ENCODE data around the gene PARS2. TPM values are rescaled to one million over a fixed set of nuclear protein-coding genes. Genes with fewer than 3 reads are reported as not detected.

The PARS2 gene
- total RNA-seq, 4 donors from 2014 or later: 3.5 to 17.7 (median 7.2) TPM

GRCh38 chr1:54807756-54808155 is 43.4 kb upstream of the PARS2 start:
- Histone ChIP-seq H3K27ac (no peak overlapping the region), H3K4me3 (no peak overlapping the region), H3K4me1 (no peaks in the 10 kb centered on the region), H3K27me3 (no peaks in the 10 kb centered on the region), H3K9me3 (no peaks in the 10 kb centered on the region), H3K36me3 (no peaks in the 10 kb centered on the region)
- TF ChIP-seq CTCF (IDR thresholded peaks at IDR 0.05) (no peak), POLR2A (IDR thresholded peaks at IDR 0.05) (no peak)
- intact Hi-C loops (cut with DNase I; ENCODE audit: low total_unique reads): no loop called here
- DNase-seq: no peak

GRCh38 chr1:54806931-54807611 is 42.7 kb upstream of the PARS2 start:
- H3K4me1 ChIP-seq: no peaks in the 10 kb centered on the region
- DNase-seq: no peak
- no peak overlapping the region for H3K4me3 ChIP-seq
- intact Hi-C loops (cut with DNase I; ENCODE audit: low total_unique reads): no loop called here
- no peaks in the 10 kb centered on the region for H3K27me3 ChIP-seq
- H3K36me3 ChIP-seq: no peaks in the 10 kb centered on the region
- no peaks in the 10 kb centered on the region for H3K9me3 ChIP-seq
- H3K27ac ChIP-seq: no peak overlapping the region
- TF ChIP-seq CTCF (IDR thresholded peaks at IDR 0.05): no peak
- no peak for TF ChIP-seq POLR2A (IDR thresholded peaks at IDR 0.05)

- no peaks in the 10 kb centered on the region for H3K36me3 ChIP-seq
- no peak for DNase-seq
- no peak overlapping the region for H3K27ac ChIP-seq
- no peaks in the 10 kb centered on the region for H3K27me3 ChIP-seq
- H3K4me3 ChIP-seq: no peak overlapping the region
- no peaks in the 10 kb centered on the region for H3K9me3 ChIP-seq
- intact Hi-C loops (cut with DNase I; ENCODE audit: low total_unique reads): no loop called here
- no peaks in the 10 kb centered on the region for H3K4me1 ChIP-seq
- no peak for TF ChIP-seq POLR2A (IDR thresholded peaks at IDR 0.05)
- TF ChIP-seq CTCF (IDR thresholded peaks at IDR 0.05): no peak
These were observed 41.7 kb upstream of the PARS2 start for GRCh38 chr1:54805981-54806381.

- H3K4me3 ChIP-seq: no peak overlapping the region
- intact Hi-C loops (cut with DNase I; ENCODE audit: low total_unique reads): no loop called here
- no peak for DNase-seq
- no peak overlapping the region for H3K27ac ChIP-seq
- TF ChIP-seq CTCF (IDR thresholded peaks at IDR 0.05) (no peak), POLR2A (IDR thresholded peaks at IDR 0.05) (no peak)
- no peaks in the 10 kb centered on the region for H3K9me3 ChIP-seq
- H3K27me3 ChIP-seq: no peaks in the 10 kb centered on the region
- no peaks in the 10 kb centered on the region for H3K4me1 ChIP-seq
- H3K36me3 ChIP-seq: no peaks in the 10 kb centered on the region
These were observed 41.1 kb upstream of the PARS2 start for GRCh38 chr1:54805466-54805865.

GRCh38 chr1:54804471-54805132 is 40.3 kb upstream of the PARS2 start:
- Histone ChIP-seq H3K4me3 (no peak overlapping the region), H3K4me1 (no peaks in the 10 kb centered on the region), H3K27me3 (no peaks in the 10 kb centered on the region), H3K27ac (no peak overlapping the region), H3K36me3 (no peaks in the 10 kb centered on the region), H3K9me3 (no peaks in the 10 kb centered on the region)
- DNase-seq: no peak
- intact Hi-C loops (cut with DNase I; ENCODE audit: low total_unique reads): no loop called here
- TF ChIP-seq POLR2A (IDR thresholded peaks at IDR 0.05) (no peak), CTCF (IDR thresholded peaks at IDR 0.05) (no peak)
